NCI-H1417 treated with DMSO at 0.1 percent for 48 hours (cell line): Measurements from ENCODE around the gene MRPL32.

Source experiments
- DNase-seq: peaks from one replicate; lab custom pipeline; 2025; lab: John Stamatoyannopoulos, UW

The MRPL32 gene

GRCh38 chr7:42967391-42967790, 35.2 kb downstream of the MRPL32 start:
- no peak for DNase-seq

- no peak for DNase-seq
Observed at GRCh38 chr7:42972699-42973500, 40.7 kb downstream of the MRPL32 start.

DNA sequence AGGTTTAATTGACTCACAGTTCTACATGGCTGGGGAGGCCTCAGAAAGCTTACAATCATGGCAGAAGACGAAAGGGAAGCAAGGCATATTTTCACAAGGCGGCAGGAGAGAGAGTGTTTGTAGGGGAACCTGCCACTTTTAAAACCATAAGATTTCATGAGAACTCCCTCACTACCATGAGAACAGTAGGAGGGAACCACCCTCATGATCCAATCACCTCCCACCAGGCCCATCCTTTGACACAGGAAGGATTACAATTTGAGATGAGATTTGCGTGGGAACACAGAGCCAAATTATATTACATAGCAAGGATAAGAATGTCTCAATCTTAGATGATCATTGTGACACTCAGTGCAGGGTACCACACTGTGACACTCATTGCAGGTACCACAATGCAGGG, 44.2 kb downstream of the MRPL32 start:
- DNase-seq = no peak

DNA sequence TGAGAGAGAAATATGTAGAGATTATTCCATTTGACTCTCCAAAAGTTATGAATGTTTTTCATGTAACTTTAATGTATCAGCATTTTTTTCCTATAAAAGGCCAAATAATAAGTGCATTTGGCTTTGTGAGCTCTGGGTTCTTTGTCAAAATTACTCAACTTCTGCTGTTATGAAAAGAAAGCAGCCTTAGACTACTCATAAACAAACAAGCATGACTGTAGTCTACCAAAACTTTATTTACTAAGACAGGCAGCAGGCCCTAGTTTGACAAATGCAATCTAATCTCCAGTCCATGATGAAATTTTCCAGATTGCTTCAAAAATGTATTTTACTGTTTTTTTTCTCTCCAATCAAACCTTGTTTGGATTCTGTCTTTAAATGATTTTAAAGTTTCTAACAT, 46.3 kb downstream of the MRPL32 start:
- DNase-seq = no peak

- DNase-seq = no peak
Observed at GRCh38 chr7:42980084-42980483, 47.9 kb downstream of the MRPL32 start.

GRCh38 chr7:42980514-42980913, 48.3 kb downstream of the MRPL32 start:
- no peak for DNase-seq

DNA sequence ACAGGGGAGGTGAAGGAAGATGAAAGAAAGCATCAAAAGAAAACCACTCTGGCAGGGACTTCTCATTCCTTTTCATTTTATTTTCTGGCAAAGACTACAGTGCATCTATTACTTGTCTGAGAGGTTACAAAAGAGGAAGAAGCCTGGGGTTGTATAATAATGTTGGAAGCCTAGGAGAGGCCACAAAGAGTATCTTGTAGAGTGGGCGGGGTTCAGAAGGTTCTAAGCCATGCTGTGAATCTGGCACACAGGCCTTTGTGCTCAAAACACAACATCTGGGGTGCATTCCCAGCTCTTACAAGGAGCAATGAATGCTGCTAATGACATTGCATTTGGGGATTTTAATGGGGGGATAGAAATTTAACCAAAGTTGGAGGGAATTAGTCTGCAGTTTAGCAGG, 49.4 kb downstream of the MRPL32 start:
- no peak for DNase-seq

GRCh38 chr7:42982604-42983115, 50.5 kb downstream of the MRPL32 start:
- DNase-seq = no peak

DNA sequence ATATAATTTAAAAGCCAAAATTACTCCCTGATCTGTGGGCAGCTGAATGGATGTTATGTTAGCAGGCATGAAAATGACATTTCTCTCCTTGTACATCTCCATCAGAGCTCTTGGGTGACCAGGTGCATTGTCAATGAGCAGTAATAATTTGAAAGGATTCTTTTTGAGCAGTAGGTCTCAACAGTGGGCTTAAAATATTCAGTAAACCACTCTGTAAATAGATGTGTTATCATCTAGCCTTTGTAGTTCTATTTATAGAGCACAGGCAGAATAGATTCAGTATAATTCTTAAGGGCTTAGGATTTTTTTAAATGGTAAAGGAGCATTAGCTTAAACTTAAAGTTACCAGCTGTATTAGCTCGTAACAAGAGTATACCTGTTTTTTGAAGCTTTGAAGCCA, 52.0 kb downstream of the MRPL32 start:
- no peak for DNase-seq

GRCh38 chr7:42986213-42986612, 54.0 kb downstream of the MRPL32 start:
- DNase-seq = no peak

DNA sequence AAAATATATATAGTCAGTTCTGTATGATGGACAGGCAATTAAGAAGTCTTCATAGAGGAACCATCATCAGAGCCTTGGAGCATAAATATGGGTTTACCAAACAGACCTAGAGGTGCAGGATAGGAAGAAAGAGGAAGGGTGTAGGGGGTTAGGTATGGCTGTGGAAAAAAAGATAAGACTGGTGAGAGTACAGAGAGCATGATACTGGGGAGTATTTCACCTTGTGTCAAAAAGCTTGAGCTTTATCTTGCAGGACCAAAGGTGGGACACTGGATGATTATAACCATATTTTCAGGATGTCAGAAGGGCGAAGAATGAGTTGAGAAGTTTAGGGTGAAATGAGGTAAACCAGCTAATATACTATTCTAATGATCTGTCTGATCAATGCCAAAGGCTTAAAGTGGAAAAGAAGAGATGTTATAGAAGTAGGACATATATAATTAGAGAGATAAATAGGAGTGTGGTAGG, 54.6 kb downstream of the MRPL32 start:
- no peak for DNase-seq
